ENCODE measurements around the gene MOB3B.

Gene MOB3B

GRCh38 chr9:27385606-27386322 is 143.8 kb downstream of the MOB3B start:
- peak; percentile 19 to 71 (median 67) for DNase-seq

GRCh38 chr9:27384262-27385014 is 145.2 kb downstream of the MOB3B start:
- no peak for DNase-seq

GRCh38 chr9:27383524-27383923 is 146.1 kb downstream of the MOB3B start:
- DNase-seq: peak in 1 of 3 experiments; percentile 6

- DNase-seq: no peak
These were observed 146.6 kb downstream of the MOB3B start for GRCh38 chr9:27382975-27383374.

GRCh38 chr9:27382308-27382707 is 147.3 kb downstream of the MOB3B start:
- no peak for DNase-seq

- DNase-seq: no peak
These were observed 150.0 kb downstream of the MOB3B start for GRCh38 chr9:27379311-27380251.

GRCh38 chr9:27377811-27378456 is 151.7 kb downstream of the MOB3B start:
- DNase-seq: no peak

GRCh38 chr9:27377147-27377807 is 152.3 kb downstream of the MOB3B start:
- DNase-seq: no peak

- DNase-seq: no peak
These were observed 155.8 kb downstream of the MOB3B start for GRCh38 chr9:27373851-27374250.

GRCh38 chr9:27372615-27373014 is 157.0 kb downstream of the MOB3B start:
- no peak for DNase-seq

- DNase-seq: no peak
These were observed 158.2 kb downstream of the MOB3B start for GRCh38 chr9:27371382-27371781.

- no peak for DNase-seq
These were observed 160.0 kb downstream of the MOB3B start for GRCh38 chr9:27369591-27369990.

GRCh38 chr9:27368316-27368985 is 161.2 kb downstream of the MOB3B start:
- no peak for DNase-seq

- DNase-seq: no peak
These were observed 161.7 kb downstream of the MOB3B start for GRCh38 chr9:27367921-27368315.

GRCh38 chr9:27367175-27367798 is 162.3 kb downstream of the MOB3B start:
- DNase-seq: no peak

GRCh38 chr9:27365707-27366376 is 163.8 kb downstream of the MOB3B start:
- DNase-seq: no peak

- DNase-seq: peak in 1 of 3 experiments; percentile 38
These were observed 167.0 kb downstream of the MOB3B start for GRCh38 chr9:27362447-27363210.

GRCh38 chr9:27361492-27361891 is 168.1 kb downstream of the MOB3B start:
- DNase-seq: no peak

- DNase-seq: no peak
These were observed 169.9 kb downstream of the MOB3B start for GRCh38 chr9:27359763-27360162.

GRCh38 chr9:27358007-27358406 is 171.6 kb downstream of the MOB3B start:
- no peak for DNase-seq

Measured in NCI-H1417 (cell line).